H1 (cell line): ENCODE measurements around the gene ARMC12. TPM values are rescaled to one million over a fixed set of nuclear protein-coding genes. Genes with fewer than 3 reads are reported as not detected.

Experiments
- BRCA1 ChIP-seq: IDR thresholded peaks from 2 replicates; pipeline ENCODE4 v1.6.1; 2012; ENCODE audit warnings: low read depth, low read length, improper control_type of control experiment
- CBX8 ChIP-seq: fragments of 300-800, 300-1000 bp; sonication (generic); IDR thresholded peaks from 2 replicates; pipeline ENCODE4 v1.7.1; 2016; ENCODE audit warnings: low read depth, low read length, borderline replicate concordance
- CHD7 ChIP-seq: fragments of 300-600 bp; sonication (generic); IDR thresholded peaks from 2 replicates; pipeline ENCODE4 v1.7.1; 2012; ENCODE audit warnings: low read length, moderate library complexity, mild to moderate bottlenecking, inconsistent platforms; ENCODE audit not compliant: insufficient replicate concordance
- FOSL1 ChIP-seq: IDR thresholded peaks from 2 replicates; pipeline ENCODE4 v1.6.1; 2011; ENCODE audit warnings: mild to moderate bottlenecking, low read depth, low read length, moderate library complexity; ENCODE audit not compliant: insufficient read depth
- KDM5A ChIP-seq: fragments of 200-600 bp; IDR thresholded peaks from 2 replicates; pipeline ENCODE4 v1.7.1; 2012; ENCODE audit warnings: mild to moderate bottlenecking, low read length, inconsistent platforms, mixed read lengths
- NANOG ChIP-seq: IDR thresholded peaks from 2 replicates; pipeline ENCODE4 v1.6.1; 2011; ENCODE audit warnings: low read length, low read depth, mild to moderate bottlenecking, inconsistent platforms; ENCODE audit not compliant: insufficient read depth, poor library complexity, severe bottlenecking
- SIX5 ChIP-seq: IDR thresholded peaks from 2 replicates; pipeline ENCODE4 v1.6.1; 2011; ENCODE audit warnings: mild to moderate bottlenecking, low read depth, low read length
- SRF ChIP-seq: IDR thresholded peaks from 2 replicates; pipeline ENCODE4 v1.6.1; 2011; ENCODE audit warnings: mild to moderate bottlenecking, low read depth, low read length, moderate library complexity
- TBP ChIP-seq: IDR thresholded peaks from 2 replicates; pipeline ENCODE4 v1.6.1; 2011; ENCODE audit warnings: low read depth, low read length, improper control_type of control experiment
- YY1 ChIP-seq: IDR thresholded peaks from 2 replicates; pipeline ENCODE4 v1.6.1; 2011; ENCODE audit warnings: low read depth, mild to moderate bottlenecking, low read length
- polyA plus RNA-seq, 7 experiments: library from polyadenylated mRNA; depleted of rRNA in 3 of 7; stranded (reverse) in 5 of 7; unstranded in 2 of 7; fragments of >200 nt in 5 of 7; fragments of 200-250 nt in 2 of 7; gene quantifications; 1 replicate in 5 of 7; 2 replicates in 1 of 7; 4 replicates in 1 of 7; pipeline versions ENCODE4 v1.2.1 to v1.2.3, GENCODE V29; 2011 to 2013; ENCODE audit warnings: missing spikeins in 2 of 7, mixed read lengths in 2 of 7
- total RNA-seq: library from RNA; stranded (reverse); fragmentation: NEBNext Ultra II Directional; extraction: Animal tissue kit (Norgen Biotek cat#: 25700); gene quantifications from 2 replicates; pipeline ENCODE4 v1.2.1, GENCODE V29; 2021

ARMC12 gene
- total and polyA plus RNA-seq, 2 of the 8 experiments (the other 6 are each of a cell fraction or from before 2014, with no cell fraction given), result 0.86 to 3.7 TPM

DNA sequence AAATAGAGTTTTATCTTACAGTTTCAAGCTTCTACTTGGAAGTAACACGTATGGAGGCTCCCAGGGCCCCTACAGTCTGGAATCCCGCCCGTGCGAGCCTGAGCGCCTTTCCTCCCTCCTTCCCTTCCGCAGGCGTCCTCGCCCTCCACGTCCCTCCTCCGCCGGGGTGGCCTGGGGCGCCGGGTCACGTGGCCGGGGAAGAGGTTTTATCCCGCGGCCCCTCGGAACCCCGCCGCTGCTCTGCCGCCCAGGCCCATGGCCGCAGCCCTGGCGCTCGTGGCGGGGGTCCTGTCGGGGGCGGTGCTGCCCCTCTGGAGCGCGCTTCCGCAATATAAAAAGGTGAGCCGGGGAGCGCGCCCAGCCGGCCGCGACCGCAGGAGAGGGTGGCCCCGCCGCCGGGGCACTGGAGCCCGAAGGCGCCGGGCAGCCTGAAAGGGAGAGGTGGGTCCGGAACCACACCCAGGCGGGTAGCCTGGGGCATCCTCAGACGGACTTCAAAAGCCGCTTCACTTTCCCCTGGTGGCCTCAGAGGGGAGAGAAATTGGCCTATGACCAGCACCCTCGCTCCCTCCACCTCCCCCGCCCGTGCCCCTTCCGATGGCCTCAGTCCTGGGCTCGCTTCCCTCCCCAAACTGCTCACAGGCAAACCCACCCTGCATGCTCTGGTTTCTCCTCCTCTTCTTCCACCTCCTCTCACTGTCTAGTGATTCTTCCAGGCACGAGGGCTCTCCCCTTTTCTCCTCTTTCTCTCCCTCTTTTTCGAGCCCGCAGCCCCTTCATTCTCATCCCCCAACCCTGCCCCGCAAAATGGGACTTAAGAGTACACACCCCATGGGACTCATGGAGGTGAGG lies 39.8 kb downstream of the ARMC12 start, which contains the start of gene CLPSL2 (continued):
- no peak for TF ChIP-seq CHD7
- TF ChIP-seq SRF, result no peak
- no peak for TF ChIP-seq CBX8
- no peak for TF ChIP-seq BRCA1
- TF ChIP-seq NANOG, result no peak
- no peak for TF ChIP-seq FOSL1
- peak; percentile 57; the same call in 1 of the 2 replicates for TF ChIP-seq TBP
- no peak for TF ChIP-seq KDM5A
- TF ChIP-seq YY1, result 0 out of 2 replicates have a peak, but pooled peaks have one; percentile 31
- no peak for TF ChIP-seq SIX5
